Measurements from ENCODE around the gene LRRTM2. TPM values are rescaled to one million over a fixed set of nuclear protein-coding genes. Genes with fewer than 3 reads are reported as not detected.

LRRTM2 gene
- total and polyA plus RNA-seq, 2 donors (not counting 1 experiment from before 2014, with no cell fraction given): 0.01 TPM; not detected in 1

GRCh38 chr5:138875946-138876345, 811 bp upstream of the LRRTM2 start:
- H3K9ac ChIP-seq (ENCODE audit: low read length): no peak overlapping the region
- no peaks in the 10 kb centered on the region for H3K79me2 ChIP-seq (ENCODE audit: control insufficient read depth, insufficient read depth, low read length)
- POLR2A ChIA-PET: no interaction called here

GRCh38 chr5:138875552-138875875, 379 bp upstream of the LRRTM2 start:
- no peaks in the 10 kb centered on the region for H3K27me3 Mint-ChIP-seq
- H3K4me2 ChIP-seq (replicated peaks; ENCODE audit: low read depth, low read length, poor library complexity, severe bottlenecking): no peak overlapping the region

More at GRCh38 chr5:138875946-138876345, 811 bp upstream of the LRRTM2 start:
- H3K4me3 Mint-ChIP-seq: no peak overlapping the region
- Histone ChIP-seq H3K27ac (ENCODE audit: low read length in 2 of 2) (no peak overlapping the region), H3K9me3 (ENCODE audit: control extremely low read depth in 1 of 3, control insufficient read depth in 2 of 3, insufficient read depth in 1 of 3, low read length in 2 of 3) (no peaks in the 10 kb centered on the region), H3K36me3 (replicated peaks in 1 of 2; ENCODE audit: control extremely low read depth in 1 of 2, control insufficient read depth in 1 of 2, extremely low read depth in 1 of 2, insufficient read depth in 2 of 2, low read length in 1 of 2) (no peaks in the 10 kb centered on the region), H3K4me2 (replicated peaks; ENCODE audit: low read depth, low read length, poor library complexity, severe bottlenecking) (no peak overlapping the region), H2AFZ (ENCODE audit: insufficient read depth, low read depth, low read length, poor library complexity, severe bottlenecking) (no peak overlapping the region), H3K4me1 (ENCODE audit: control insufficient read depth in 2 of 2, insufficient read depth in 2 of 2, low read length in 2 of 2) (no peaks in the 10 kb centered on the region), H3K27me3 (replicated peaks in 1 of 4; ENCODE audit: control extremely low read depth in 1 of 4, control insufficient read depth in 3 of 4, insufficient read depth in 4 of 4, low read length in 3 of 4) (no peaks in the 10 kb centered on the region), H3K4me3 (ENCODE audit: control extremely low read depth in 1 of 5, extremely low read depth in 1 of 5, insufficient read depth in 1 of 5, low read depth in 2 of 5, low read length in 4 of 5) (no peak overlapping the region), H4K20me1 (ENCODE audit: control insufficient read depth, insufficient read depth, low read length, poor library complexity, severe bottlenecking) (no peaks in the 10 kb centered on the region)
- ATAC-seq (ENCODE audit: low read depth): no peak
- TF ChIP-seq, protein P1, sequence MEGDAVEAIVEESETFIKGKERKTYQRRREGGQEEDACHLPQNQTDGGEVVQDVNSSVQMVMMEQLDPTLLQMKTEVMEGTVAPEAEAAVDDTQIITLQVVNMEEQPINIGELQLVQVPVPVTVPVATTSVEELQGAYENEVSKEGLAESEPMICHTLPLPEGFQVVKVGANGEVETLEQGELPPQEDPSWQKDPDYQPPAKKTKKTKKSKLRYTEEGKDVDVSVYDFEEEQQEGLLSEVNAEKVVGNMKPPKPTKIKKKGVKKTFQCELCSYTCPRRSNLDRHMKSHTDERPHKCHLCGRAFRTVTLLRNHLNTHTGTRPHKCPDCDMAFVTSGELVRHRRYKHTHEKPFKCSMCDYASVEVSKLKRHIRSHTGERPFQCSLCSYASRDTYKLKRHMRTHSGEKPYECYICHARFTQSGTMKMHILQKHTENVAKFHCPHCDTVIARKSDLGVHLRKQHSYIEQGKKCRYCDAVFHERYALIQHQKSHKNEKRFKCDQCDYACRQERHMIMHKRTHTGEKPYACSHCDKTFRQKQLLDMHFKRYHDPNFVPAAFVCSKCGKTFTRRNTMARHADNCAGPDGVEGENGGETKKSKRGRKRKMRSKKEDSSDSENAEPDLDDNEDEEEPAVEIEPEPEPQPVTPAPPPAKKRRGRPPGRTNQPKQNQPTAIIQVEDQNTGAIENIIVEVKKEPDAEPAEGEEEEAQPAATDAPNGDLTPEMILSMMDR (IDR thresholded peaks at IDR 0.05): no peak
- no peak for TF ChIP-seq EZH2 (IDR thresholded peaks at IDR 0.05; ENCODE audit: borderline replicate concordance, insufficient read depth, low read depth, low read length, poor library complexity, severe bottlenecking)
- WGBS (ENCODE audit: insufficient coverage): no CpG with 5 or more reads among the region's 3 CpGs
- CTCF ChIA-PET: interaction anchor here (1.4 kb wide), 1 partner anchor 9 kb away, joined by 3 read pairs; no protein-coding TSS in a partner anchor
- intact Hi-C loops (cut with micrococcal nuclease): no loop called here
- no peaks in the 10 kb centered on the region for H3K27me3 Mint-ChIP-seq
- peaks cover 4% of the 10 kb centered on the region for H3K9me3 Mint-ChIP-seq (ENCODE audit: insufficient read depth)
- no peak for DNase-seq
- H3K27ac Mint-ChIP-seq: no peak overlapping the region
- peaks cover 4% of the 10 kb centered on the region for H3K4me1 Mint-ChIP-seq

More at GRCh38 chr5:138875552-138875875, 379 bp upstream of the LRRTM2 start:
- Histone ChIP-seq H3K9ac (ENCODE audit: low read length) (no peak overlapping the region), H3K4me1 (ENCODE audit: control insufficient read depth in 2 of 2, insufficient read depth in 2 of 2, low read length in 2 of 2) (no peaks in the 10 kb centered on the region), H2AFZ (ENCODE audit: insufficient read depth, low read depth, low read length, poor library complexity, severe bottlenecking) (no peak overlapping the region), H3K79me2 (ENCODE audit: control insufficient read depth, insufficient read depth, low read length) (no peaks in the 10 kb centered on the region), H3K4me3 (ENCODE audit: control extremely low read depth in 1 of 5, extremely low read depth in 1 of 5, insufficient read depth in 1 of 5, low read depth in 2 of 5, low read length in 4 of 5) (no peak overlapping the region), H3K9me3 (ENCODE audit: control extremely low read depth in 1 of 3, control insufficient read depth in 2 of 3, insufficient read depth in 1 of 3, low read length in 2 of 3) (no peaks in the 10 kb centered on the region), H3K27ac (ENCODE audit: low read length in 2 of 2) (no peak overlapping the region), H4K20me1 (ENCODE audit: control insufficient read depth, insufficient read depth, low read length, poor library complexity, severe bottlenecking) (no peaks in the 10 kb centered on the region), H3K27me3 (replicated peaks in 1 of 4; ENCODE audit: control extremely low read depth in 1 of 4, control insufficient read depth in 3 of 4, insufficient read depth in 4 of 4, low read length in 3 of 4) (no peaks in the 10 kb centered on the region), H3K36me3 (replicated peaks in 1 of 2; ENCODE audit: control extremely low read depth in 1 of 2, control insufficient read depth in 1 of 2, extremely low read depth in 1 of 2, insufficient read depth in 2 of 2, low read length in 1 of 2) (no peaks in the 10 kb centered on the region)
- intact Hi-C loops (cut with micrococcal nuclease): no loop called here
- Mint-ChIP-seq H3K9me3 (ENCODE audit: insufficient read depth) (peaks cover 4% of the 10 kb centered on the region), H3K27ac (no peak overlapping the region), H3K4me1 (peaks cover 3% of the 10 kb centered on the region), H3K4me3 (no peak overlapping the region)
- CTCF ChIA-PET: interaction anchor here (1.4 kb wide), 1 partner anchor 10 kb away, joined by 3 read pairs; no protein-coding TSS in a partner anchor
- POLR2A ChIA-PET: no interaction called here
- 100% methylated on average over 2 of the region's 2 CpGs for WGBS (ENCODE audit: insufficient coverage)
- DNase-seq (no peak), ATAC-seq (ENCODE audit: low read depth) (no peak)
- TF ChIP-seq, protein P1 (IDR thresholded peaks at IDR 0.05): no peak
- TF ChIP-seq EZH2 (IDR thresholded peaks at IDR 0.05; ENCODE audit: borderline replicate concordance, insufficient read depth, low read depth, low read length, poor library complexity, severe bottlenecking): no peak
